ENCODE data around the gene PLOD1. TPM values are rescaled to one million over a fixed set of nuclear protein-coding genes. Genes with fewer than 3 reads are reported as not detected.

PLOD1 gene
- total and polyA plus RNA-seq, 2 experiments from 2014 or later: 22.4 to 62.9 TPM

DNA sequence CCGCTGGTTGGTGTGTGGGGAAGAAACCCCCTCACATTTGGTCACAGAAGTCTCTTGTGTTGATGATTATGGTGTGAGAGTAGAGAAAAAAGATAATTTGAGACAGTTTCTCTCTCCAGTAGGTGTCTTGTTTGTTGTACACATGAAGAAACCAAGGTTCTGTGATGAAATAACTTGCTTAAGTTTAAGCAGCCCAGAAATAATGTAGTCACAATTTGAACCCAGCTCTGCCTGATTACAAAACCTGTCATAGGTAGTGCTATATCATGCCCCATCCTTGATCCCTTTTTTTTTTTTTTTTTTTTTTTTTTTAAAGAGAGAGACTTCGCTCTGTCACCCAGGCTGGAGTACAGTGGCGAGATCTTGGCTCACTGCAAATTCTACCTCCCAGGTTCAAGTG is 50.7 kb downstream of the PLOD1 start:
- H3K4me2 ChIP-seq: no peak overlapping the region
- 0 out of 2 replicates have a peak, but pooled peaks cover 5% of the 10 kb centered on the region for H3F3A ChIP-seq (replicated peaks; ENCODE audit: low read depth)
- ATAC-seq (no peak), DNase-seq (ENCODE audit: low spot score) (no peak)
- Mint-ChIP-seq H3K36me3 (ENCODE audit: low read depth) (peaks cover 63% of the 10 kb centered on the region), H3K9me3 (no peaks in the 10 kb centered on the region), H3K27me3 (ENCODE audit: insufficient read depth, low read depth, poor library complexity) (peaks cover 4% of the 10 kb centered on the region), H3K27ac (no peak overlapping the region), H3K4me1 (peaks cover 15% of the 10 kb centered on the region), H3K4me3 (no peak overlapping the region)
- H4K20me1 ChIP-seq (replicated peaks; ENCODE audit: insufficient read depth): peaks cover 18% of the 10 kb centered on the region
- H3K9me2 ChIP-seq (ENCODE audit: insufficient read depth): no peaks in the 10 kb centered on the region
- peaks cover 91% of the 10 kb centered on the region for H3K79me2 ChIP-seq (replicated peaks; ENCODE audit: insufficient read depth)
- H3K36me3 ChIP-seq (ENCODE audit: insufficient read depth): peaks cover 17% of the 10 kb centered on the region; the same call in 1 of the 2 replicates
- peaks cover 8% of the 10 kb centered on the region for H3K4me1 ChIP-seq (ENCODE audit: insufficient read depth)
- H3K27ac ChIP-seq (ENCODE audit: low read depth): no peak overlapping the region
- TF ChIP-seq EZH2 (IDR thresholded peaks at IDR 0.05; ENCODE audit: low read depth, unreplicated experiment): no peak
- TF ChIP-seq, protein P1, sequence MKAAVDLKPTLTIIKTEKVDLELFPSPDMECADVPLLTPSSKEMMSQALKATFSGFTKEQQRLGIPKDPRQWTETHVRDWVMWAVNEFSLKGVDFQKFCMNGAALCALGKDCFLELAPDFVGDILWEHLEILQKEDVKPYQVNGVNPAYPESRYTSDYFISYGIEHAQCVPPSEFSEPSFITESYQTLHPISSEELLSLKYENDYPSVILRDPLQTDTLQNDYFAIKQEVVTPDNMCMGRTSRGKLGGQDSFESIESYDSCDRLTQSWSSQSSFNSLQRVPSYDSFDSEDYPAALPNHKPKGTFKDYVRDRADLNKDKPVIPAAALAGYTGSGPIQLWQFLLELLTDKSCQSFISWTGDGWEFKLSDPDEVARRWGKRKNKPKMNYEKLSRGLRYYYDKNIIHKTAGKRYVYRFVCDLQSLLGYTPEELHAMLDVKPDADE (IDR thresholded peaks at IDR 0.05): no peak
- no peak for TF ChIP-seq CREB1 (CRISPR knock-in tag; IDR thresholded peaks at IDR 0.05; ENCODE audit: low read depth)
- TF ChIP-seq JUNB (IDR thresholded peaks at IDR 0.05; ENCODE audit: unreplicated experiment): no peak
- TF ChIP-seq REST (IDR thresholded peaks at IDR 0.05; ENCODE audit: unreplicated experiment): no peak
- TF ChIP-seq ZNF331 (CRISPR knock-in tag; IDR thresholded peaks at IDR 0.05; ENCODE audit: low read depth): no peak
- TF ChIP-seq, protein P2, sequence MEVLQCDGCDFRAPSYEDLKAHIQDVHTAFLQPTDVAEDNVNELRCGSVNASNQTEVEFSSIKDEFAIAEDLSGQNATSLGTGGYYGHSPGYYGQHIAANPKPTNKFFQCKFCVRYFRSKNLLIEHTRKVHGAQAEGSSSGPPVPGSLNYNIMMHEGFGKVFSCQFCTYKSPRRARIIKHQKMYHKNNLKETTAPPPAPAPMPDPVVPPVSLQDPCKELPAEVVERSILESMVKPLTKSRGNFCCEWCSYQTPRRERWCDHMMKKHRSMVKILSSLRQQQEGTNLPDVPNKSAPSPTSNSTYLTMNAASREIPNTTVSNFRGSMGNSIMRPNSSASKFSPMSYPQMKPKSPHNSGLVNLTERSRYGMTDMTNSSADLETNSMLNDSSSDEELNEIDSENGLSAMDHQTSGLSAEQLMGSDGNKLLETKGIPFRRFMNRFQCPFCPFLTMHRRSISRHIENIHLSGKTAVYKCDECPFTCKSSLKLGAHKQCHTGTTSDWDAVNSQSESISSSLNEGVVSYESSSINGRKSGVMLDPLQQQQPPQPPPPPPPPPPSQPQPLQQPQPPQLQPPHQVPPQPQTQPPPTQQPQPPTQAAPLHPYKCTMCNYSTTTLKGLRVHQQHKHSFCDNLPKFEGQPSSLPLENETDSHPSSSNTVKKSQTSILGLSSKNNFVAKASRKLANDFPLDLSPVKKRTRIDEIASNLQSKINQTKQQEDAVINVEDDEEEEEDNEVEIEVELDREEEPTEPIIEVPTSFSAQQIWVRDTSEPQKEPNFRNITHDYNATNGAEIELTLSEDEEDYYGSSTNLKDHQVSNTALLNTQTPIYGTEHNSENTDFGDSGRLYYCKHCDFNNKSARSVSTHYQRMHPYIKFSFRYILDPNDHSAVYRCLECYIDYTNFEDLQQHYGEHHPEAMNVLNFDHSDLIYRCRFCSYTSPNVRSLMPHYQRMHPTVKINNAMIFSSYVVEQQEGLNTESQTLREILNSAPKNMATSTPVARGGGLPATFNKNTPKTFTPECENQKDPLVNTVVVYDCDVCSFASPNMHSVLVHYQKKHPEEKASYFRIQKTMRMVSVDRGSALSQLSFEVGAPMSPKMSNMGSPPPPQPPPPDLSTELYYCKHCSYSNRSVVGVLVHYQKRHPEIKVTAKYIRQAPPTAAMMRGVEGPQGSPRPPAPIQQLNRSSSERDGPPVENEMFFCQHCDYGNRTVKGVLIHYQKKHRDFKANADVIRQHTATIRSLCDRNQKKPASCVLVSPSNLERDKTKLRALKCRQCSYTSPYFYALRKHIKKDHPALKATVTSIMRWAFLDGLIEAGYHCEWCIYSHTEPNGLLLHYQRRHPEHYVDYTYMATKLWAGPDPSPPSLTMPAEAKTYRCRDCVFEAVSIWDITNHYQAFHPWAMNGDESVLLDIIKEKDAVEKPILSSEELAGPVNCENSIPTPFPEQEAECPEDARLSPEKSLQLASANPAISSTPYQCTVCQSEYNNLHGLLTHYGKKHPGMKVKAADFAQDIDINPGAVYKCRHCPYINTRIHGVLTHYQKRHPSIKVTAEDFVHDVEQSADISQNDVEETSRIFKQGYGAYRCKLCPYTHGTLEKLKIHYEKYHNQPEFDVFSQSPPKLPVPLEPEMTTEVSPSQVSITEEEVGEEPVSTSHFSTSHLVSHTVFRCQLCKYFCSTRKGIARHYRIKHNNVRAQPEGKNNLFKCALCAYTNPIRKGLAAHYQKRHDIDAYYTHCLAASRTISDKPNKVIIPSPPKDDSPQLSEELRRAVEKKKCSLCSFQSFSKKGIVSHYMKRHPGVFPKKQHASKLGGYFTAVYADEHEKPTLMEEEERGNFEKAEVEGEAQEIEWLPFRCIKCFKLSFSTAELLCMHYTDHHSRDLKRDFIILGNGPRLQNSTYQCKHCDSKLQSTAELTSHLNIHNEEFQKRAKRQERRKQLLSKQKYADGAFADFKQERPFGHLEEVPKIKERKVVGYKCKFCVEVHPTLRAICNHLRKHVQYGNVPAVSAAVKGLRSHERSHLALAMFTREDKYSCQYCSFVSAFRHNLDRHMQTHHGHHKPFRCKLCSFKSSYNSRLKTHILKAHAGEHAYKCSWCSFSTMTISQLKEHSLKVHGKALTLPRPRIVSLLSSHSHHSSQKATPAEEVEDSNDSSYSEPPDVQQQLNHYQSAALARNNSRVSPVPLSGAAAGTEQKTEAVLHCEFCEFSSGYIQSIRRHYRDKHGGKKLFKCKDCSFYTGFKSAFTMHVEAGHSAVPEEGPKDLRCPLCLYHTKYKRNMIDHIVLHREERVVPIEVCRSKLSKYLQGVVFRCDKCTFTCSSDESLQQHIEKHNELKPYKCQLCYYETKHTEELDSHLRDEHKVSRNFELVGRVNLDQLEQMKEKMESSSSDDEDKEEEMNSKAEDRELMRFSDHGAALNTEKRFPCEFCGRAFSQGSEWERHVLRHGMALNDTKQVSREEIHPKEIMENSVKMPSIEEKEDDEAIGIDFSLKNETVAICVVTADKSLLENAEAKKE (CRISPR knock-in tag; IDR thresholded peaks at IDR 0.05): no peak
- TF ChIP-seq NANOG (IDR thresholded peaks at IDR 0.05; ENCODE audit: borderline replicate concordance): no peak
- TF ChIP-seq CTCF (conservative IDR thresholded peaks at IDR 0.05; ENCODE audit: low read depth in 2 of 2): no peak
- no peak for TF ChIP-seq EZH2phosphoT487 (IDR thresholded peaks at IDR 0.05; ENCODE audit: unreplicated experiment)
- no peak for TF ChIP-seq POLR2AphosphoS5 (IDR thresholded peaks at IDR 0.05; ENCODE audit: low read depth)
- H3K4me3 ChIP-seq: no peak overlapping the region
- H2AFZ ChIP-seq: no peak overlapping the region
- no peaks in the 10 kb centered on the region for H3K27me3 ChIP-seq (ENCODE audit: insufficient read depth)
